ENCODE measurements around the gene FCF1. TPM values are rescaled to one million over a fixed set of nuclear protein-coding genes. Genes with fewer than 3 reads are reported as not detected.
A peak's percentile ranks its signal among the peaks of the same experiment; 100 is the strongest.

The FCF1 gene
- total and polyA plus RNA-seq, 2 of the 13 experiments (the other 11 are each of a cell fraction or from before 2014, with no cell fraction given) = 31.0 to 44.4 TPM

DNA sequence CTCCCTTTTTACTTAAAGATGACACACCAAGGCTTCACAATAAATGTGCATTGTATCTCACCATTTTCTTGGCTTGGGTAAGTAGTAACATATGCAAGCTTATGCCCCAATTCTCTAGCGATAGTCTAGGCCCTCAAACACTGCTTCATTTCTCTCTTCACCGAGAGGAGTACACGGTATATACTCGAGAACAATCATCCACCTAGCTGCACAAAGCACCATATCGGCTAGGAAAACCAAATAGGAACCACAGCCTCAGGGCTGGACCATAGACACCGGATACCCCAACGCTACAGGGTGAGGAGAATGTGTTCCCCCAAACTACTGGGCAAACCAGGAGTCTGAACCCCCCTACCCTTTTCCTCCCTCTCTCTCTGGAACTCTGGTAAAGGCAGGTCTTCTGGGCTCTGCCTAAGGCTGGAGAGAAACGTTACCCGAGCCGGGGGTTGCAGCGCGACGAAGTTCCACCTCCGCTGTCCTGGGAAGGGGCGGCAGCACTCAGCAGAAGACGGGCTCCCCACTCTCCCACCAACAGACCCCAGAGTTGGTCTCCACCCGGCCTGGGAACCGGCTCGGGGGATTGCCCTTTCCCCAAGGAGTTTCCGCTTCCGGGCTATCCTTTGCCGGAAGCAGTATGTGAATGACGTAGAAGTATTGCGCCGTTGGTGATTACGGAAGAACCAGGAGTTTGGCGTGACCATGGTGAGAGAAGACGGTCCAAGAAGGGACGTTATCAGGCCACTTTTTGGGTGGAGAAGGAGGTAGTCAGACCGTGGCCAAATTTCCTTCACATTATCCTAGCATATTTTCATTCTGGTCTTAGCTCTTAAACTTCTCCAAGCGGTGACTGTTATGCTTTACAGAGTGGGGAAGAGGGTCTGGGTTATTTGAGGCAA, at the start of gene FCF1, which contains the start of gene AREL1 (continued):
- no peak for TF ChIP-seq ZNF629 (CRISPR knock-in tag; conservative IDR thresholded peaks at IDR 0.05)
- no peak for TF ChIP-seq ZNF557 (CRISPR knock-in tag; IDR thresholded peaks at IDR 0.05)
- TF ChIP-seq FOXP1 (IDR thresholded peaks at IDR 0.05) = no peak
- TF ChIP-seq FOXP1 (CRISPR knock-in tag; IDR thresholded peaks at IDR 0.05) = no peak
- 0 out of 2 replicates have a peak, but pooled peaks have one; percentile 27 for TF ChIP-seq ZNF329 (CRISPR knock-in tag; IDR thresholded peaks at IDR 0.05; ENCODE audit: low read depth)
- TF ChIP-seq TBP (CRISPR knock-in tag; IDR thresholded peaks at IDR 0.05) = no peak
- TF ChIP-seq, protein P1, sequence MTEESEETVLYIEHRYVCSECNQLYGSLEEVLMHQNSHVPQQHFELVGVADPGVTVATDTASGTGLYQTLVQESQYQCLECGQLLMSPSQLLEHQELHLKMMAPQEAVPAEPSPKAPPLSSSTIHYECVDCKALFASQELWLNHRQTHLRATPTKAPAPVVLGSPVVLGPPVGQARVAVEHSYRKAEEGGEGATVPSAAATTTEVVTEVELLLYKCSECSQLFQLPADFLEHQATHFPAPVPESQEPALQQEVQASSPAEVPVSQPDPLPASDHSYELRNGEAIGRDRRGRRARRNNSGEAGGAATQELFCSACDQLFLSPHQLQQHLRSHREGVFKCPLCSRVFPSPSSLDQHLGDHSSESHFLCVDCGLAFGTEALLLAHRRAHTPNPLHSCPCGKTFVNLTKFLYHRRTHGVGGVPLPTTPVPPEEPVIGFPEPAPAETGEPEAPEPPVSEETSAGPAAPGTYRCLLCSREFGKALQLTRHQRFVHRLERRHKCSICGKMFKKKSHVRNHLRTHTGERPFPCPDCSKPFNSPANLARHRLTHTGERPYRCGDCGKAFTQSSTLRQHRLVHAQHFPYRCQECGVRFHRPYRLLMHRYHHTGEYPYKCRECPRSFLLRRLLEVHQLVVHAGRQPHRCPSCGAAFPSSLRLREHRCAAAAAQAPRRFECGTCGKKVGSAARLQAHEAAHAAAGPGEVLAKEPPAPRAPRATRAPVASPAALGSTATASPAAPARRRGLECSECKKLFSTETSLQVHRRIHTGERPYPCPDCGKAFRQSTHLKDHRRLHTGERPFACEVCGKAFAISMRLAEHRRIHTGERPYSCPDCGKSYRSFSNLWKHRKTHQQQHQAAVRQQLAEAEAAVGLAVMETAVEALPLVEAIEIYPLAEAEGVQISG (CRISPR knock-in tag; IDR thresholded peaks at IDR 0.05) = peak; percentile 97
- TF ChIP-seq RFX1 (IDR thresholded peaks at IDR 0.05) = no peak; the same call in 1 of the 2 replicates
- TF ChIP-seq ZBTB20 (CRISPR knock-in tag; IDR thresholded peaks at IDR 0.05; ENCODE audit: borderline replicate concordance, low read depth) = peak; percentile 56; the same call in 1 of the 2 replicates
- no peak for TF ChIP-seq MBD4 (IDR thresholded peaks at IDR 0.05; ENCODE audit: borderline replicate concordance, low read length)
- no peak for TF ChIP-seq ZMAT3 (CRISPR knock-in tag; conservative IDR thresholded peaks at IDR 0.05)
- TF ChIP-seq TAF1 (CRISPR knock-in tag; IDR thresholded peaks at IDR 0.05) = peak; percentile 63
- no peak for TF ChIP-seq ZNF432 (CRISPR knock-in tag; IDR thresholded peaks at IDR 0.05; ENCODE audit: borderline replicate concordance)
- peak; percentile 96 for TF ChIP-seq SIN3A (IDR thresholded peaks at IDR 0.05; ENCODE audit: borderline replicate concordance, low read depth, low read length)
- no peak for TF ChIP-seq LCORL (IDR thresholded peaks at IDR 0.05)
- 0 out of 2 replicates have a peak, but pooled peaks have one; percentile 19 for TF ChIP-seq LCORL (CRISPR knock-in tag; IDR thresholded peaks at IDR 0.05)
- TF ChIP-seq, protein P2, sequence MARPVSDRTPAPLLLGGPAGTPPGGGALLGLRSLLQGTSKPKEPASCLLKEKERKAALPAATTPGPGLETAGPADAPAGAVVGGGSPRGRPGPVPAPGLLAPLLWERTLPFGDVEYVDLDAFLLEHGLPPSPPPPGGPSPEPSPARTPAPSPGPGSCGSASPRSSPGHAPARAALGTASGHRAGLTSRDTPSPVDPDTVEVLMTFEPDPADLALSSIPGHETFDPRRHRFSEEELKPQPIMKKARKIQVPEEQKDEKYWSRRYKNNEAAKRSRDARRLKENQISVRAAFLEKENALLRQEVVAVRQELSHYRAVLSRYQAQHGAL (CRISPR knock-in tag; IDR thresholded peaks at IDR 0.05; ENCODE audit: not compliant biosample characterization) = no peak
- no peak for TF ChIP-seq TMF1 (CRISPR knock-in tag; IDR thresholded peaks at IDR 0.05; ENCODE audit: low read depth)
- TF ChIP-seq ELF1 (CRISPR knock-in tag; IDR thresholded peaks at IDR 0.05) = peak; percentile 98
- TF ChIP-seq THYN1 (CRISPR knock-in tag; IDR thresholded peaks at IDR 0.05; ENCODE audit: borderline replicate concordance, low read depth) = no peak
- TF ChIP-seq PCBP1 (IDR thresholded peaks at IDR 0.05; ENCODE audit: borderline replicate concordance, low read depth, low read length) = no peak
- TF ChIP-seq SMAD9 (CRISPR knock-in tag; IDR thresholded peaks at IDR 0.05) = no peak
- TF ChIP-seq NCOA1 (CRISPR knock-in tag; IDR thresholded peaks at IDR 0.05) = no peak
- no peak; the same call in 1 of the 2 replicates for TF ChIP-seq MYNN (CRISPR knock-in tag; IDR thresholded peaks at IDR 0.05; ENCODE audit: low read depth)
- no peak for TF ChIP-seq ZC3H13 (CRISPR knock-in tag; IDR thresholded peaks at IDR 0.05)
- peak; percentile 100 for TF ChIP-seq NR2C2 (CRISPR knock-in tag; IDR thresholded peaks at IDR 0.05; ENCODE audit: borderline replicate concordance)
- peak; percentile 63; the same call in 1 of the 2 replicates for TF ChIP-seq CHD2 (IDR thresholded peaks at IDR 0.05; ENCODE audit: low read depth, low read length)
- no peak for TF ChIP-seq SOX13 (IDR thresholded peaks at IDR 0.05)
- TF ChIP-seq SOX13 (CRISPR knock-in tag; conservative IDR thresholded peaks at IDR 0.05 in 1 of 2, IDR thresholded peaks at IDR 0.05 in 1 of 2) = peak in 1 of 2 experiments; percentile 52; a peak in 2 of 4 replicates
- no peak for TF ChIP-seq PCBP2 (optimal IDR thresholded peaks at IDR 0.05; ENCODE audit: low read depth, low read length, poor library complexity, severe bottlenecking)
